ENCODE data around the gene GOLGA6L7.
"Not testable (repeated sequence)": the region's sequence is repeated elsewhere in the genome, so short reads cannot be mapped to it uniquely, and the experiment has no call there.

Gene GOLGA6L7, protein sequence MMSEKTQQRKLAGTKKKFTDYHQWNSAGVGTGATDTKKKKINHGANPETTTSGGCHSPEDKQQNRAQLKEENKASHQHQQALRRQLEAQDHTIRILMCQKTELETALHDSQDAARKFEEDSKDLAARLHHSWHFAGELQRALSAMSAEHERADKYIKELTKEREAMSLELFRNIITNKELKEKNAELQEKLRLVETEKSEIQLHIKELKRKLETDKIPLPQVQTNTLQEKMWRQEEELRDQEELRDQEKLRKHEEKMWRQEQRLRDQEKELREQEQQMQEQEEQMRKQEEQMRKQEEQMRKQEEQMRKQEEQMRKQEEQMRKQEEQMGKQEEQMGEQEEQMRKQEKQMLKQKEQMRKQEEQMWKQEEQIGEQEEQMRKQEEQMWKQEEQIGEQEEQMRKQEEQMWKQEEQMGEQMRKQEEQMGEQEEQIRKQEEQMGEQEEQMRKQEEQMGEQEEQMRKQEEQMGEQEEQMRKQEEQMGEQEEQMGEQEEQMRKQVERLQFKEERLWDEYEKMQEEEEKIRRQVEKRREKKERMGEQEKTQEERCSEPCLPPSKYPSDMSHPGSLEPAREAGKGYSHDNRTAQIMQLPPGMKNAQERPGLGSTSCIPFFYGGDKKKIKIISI

DNA sequence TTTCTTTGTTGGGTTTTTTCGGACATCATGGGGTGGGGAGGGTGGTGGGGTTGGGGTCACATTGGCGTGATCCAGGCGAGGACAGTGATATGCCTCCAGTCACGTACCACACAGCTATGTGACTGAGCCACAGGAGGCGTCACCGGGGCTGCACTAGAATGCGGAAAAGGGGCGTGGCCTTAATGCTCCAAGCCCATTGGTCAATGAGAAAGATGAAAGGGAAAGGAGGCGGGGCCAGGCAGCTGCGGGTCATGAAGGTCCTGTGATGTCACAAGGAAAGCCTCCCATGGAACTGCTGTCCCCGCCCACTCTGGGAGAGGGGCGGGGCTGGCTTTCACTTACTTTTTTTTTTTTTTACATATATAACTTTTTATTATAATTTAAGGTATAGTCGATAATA is at the start of gene GOLGA6L7:
Gene GOLGA6L7, minus strand, starts transcription at position 124 of the 400 bp plus-strand sequence. Its CDS starts 95 bp downstream, at position 29.
- DNase-seq: not testable (repeated sequence)

DNA sequence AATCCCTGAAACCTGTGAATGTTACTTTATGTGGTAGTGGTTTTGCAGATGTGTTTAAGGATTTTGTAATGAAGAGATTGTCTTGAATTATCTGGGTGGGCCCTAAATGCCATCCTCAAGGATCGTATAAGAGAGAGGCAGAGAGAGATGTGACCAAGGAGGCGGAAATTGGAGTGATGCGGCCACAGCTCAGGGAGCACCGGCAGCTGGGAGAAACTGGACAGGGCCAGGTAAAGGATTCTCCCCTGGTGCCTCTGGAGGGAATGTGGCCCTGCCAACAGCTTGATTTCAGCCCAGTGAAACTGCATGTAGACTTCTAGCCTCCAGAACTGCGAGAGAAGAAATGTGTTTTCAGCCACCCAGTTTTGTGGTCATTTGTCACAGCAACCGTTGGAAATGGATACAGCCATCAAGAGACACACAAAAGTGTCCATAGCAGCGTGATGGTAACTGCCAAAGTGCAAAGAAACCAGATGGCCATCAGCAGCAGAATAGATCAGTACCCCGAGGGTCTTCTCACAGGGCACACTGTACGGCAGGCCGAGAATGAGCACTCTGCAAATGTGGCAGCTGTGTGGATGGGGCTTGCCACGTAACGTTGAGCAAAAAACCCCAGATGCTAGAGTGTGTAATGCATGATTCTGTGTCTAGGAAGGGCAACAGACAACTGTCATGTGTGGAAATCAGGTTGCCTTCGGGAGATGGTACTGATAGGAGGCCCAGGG is 49.6 kb upstream of the GOLGA6L7 start:
- DNase-seq: no peak

DNA sequence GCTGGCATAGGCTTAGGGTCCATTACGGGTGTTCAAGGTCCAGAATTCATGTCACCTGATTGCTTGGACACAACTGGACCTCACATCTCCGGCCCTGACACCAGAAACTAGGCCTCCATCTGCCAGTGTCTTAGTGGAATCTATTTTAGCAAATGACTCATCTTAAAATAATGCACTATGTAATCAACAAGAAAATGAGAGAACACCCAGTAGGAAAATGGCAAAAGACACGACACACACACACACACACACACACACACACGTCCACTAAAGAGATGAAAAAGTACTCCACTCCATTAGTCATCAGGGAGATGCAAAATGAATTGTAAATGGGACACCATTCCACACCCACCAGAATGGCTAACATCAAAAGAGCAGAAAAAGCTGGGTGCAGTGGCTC is 48.5 kb upstream of the GOLGA6L7 start:
- no peak for DNase-seq

DNA sequence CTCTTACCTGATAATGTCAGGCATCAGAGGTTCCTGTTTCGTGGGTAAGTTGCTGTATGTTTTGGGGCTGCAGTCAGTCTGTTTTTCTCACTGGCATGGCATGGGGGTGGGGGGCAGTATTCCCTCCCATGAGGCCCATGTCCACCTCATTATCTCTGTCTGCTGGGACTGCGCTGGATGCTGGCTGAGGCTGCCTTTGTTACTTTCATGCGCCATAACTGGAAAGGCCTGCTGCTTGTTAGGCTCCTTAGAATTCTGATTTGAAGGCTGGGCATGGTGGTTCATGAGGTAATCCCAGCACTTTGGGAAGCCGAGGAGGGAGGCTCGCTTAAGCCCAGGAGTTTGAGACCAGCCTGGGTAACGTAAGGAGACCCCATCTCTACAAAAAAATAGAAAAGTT is 47.1 kb upstream of the GOLGA6L7 start:
- DNase-seq: no peak

DNA sequence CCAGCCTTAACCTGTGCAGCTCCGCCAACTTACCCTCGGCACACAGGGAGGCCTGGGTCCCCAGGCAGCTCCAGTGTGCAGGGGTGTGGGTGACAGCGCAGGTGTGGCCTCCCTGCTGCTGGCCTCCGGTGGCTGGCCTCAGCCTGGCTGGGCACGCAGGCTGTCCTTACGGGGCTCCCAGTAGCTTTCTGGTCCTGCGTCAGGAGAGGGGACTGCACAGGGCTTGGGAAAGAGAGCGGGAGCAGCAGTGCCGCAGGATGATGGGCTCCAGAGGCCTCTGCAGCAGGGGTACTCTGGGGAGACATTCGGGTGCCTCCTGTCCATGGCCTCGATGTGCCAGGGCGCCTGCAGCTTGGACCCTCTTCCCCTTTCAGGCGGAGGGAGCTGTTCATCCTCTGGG is 46.7 kb upstream of the GOLGA6L7 start:
- no peak for DNase-seq

DNA sequence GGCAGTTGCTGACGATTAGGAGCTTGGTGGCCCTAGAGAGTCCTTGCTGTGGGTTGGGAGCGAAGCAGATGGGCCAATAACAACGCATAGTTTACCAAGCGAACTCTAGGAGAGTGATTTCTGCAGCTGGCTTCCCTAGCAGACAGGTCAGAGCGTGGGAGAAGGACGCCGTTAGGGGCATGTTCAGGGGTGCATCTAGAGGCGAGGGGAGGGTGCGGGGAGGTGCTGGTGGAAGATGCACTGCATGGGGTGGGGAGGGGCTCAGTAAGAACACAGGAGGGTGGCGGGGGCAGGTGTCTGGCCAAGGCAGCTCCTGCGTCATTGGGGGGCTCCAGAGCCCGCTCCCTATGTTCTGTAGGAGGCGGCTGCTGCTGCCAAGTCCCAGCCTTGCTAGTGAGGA is 46.2 kb upstream of the GOLGA6L7 start:
- no peak for DNase-seq

DNA sequence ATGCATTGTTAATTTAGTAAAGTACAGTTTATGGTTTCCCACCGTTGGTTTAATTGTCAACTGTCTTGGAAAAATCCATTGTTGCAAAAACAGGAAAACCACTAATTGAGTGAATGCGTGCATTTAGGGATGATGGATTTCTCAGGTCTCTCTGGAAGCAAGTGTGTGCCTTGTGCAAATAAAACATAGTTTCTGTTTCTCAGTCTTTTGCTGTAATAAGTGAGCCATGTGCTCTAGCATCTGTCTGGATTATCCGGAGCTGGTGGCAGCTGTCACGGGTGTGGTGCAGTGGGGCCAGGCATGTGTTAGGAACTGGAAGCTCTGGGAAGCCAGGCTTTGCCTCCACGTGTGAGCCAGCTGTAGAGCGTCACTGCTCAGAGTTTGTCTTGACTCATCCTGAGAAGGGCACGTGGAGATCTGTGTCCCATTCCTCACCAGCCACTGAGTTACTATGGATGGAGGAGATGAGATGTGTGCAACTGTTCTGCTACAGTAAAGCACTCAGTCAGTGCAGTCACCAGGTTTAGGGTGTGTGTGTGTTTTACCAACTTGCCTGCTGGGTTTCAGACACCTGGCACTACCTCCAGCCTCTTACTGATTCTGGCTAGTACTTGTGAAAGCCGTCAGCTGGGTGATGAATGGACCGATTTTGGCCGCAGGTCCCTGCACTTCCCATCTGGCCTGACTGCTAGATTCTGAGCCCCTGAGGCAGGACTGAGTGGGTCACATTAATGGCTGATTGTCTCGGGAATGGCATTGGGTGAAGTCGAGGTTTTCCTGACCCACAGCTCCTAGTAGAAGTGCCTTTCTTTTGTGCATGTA is 44.6 kb upstream of the GOLGA6L7 start:
- DNase-seq: no peak

DNA sequence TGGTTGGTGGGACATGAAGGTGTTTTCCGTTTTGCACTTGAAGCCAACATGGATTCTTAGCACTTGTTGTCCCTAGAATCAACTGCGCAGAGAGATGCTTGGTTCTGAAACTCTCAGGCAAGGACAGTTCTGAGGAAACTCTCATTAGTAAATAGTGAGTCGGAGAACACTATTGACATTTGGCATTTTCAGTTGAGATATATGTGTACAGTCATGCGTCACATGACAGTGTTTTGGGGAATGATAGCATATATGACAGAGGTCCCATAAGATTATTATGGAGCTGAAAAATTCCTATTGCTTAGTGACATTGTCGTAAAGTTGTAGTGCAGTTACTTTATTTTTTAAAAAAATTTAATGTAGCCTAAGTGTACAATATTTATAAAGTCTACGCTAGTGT is 43.1 kb upstream of the GOLGA6L7 start:
- no peak for DNase-seq

DNA sequence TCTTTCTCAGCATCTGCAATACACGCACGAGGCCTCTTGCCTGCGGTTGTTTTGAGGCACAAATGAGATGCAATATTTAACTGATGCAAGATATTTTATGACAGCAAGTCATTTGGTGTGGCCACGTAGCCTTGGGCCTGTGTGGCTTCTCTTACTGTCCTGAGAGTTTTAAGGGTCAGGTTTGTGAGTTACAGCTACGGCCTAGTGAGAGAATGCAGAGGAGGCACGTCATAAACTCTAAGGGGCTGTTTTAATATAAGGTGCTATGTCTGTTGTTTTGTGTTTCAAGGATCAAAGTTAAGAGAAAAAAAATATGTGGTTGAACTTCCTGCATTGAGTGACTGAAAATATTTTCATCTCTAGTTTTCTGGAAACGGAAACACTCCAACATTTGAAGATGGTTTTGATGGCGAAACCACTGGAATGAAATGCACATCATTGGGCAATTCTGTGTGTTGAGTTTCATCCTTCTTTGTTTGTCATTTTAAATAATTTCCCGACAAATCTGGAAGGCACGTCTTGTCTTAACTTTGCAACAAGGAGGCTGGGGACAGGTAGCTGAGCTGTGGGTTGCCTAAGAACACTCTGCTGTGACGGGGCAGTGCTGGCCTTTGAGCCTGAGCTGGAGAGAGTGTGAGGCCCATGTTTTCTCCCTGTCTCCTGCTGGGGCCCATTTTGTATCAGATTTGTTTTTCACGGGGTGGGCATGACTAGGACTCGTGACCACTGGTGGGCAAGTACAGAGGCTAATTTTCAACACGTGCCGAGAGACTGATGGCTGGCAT is 42.5 kb upstream of the GOLGA6L7 start:
- DNase-seq: no peak

DNA sequence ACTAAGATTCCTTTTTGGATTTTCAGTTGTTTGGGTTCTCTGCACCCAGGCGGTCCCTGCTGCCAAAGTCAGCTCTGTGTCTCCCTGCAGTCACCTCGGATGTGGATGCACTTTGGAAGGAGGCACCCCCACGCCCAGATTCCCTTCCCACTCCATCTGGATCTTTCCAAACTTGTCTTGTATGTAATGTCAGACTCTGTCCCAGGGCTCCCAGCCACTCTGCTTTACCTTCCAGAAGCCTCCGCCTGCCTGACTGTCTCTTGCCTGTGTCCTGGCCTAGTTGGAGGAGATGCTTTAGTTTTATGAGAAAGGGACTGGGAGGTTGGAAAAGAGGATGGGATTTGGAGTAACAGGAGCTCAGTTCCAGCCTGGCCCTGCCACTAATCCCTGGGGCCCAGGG is 41.8 kb upstream of the GOLGA6L7 start:
- not testable (repeated sequence) for DNase-seq

DNA sequence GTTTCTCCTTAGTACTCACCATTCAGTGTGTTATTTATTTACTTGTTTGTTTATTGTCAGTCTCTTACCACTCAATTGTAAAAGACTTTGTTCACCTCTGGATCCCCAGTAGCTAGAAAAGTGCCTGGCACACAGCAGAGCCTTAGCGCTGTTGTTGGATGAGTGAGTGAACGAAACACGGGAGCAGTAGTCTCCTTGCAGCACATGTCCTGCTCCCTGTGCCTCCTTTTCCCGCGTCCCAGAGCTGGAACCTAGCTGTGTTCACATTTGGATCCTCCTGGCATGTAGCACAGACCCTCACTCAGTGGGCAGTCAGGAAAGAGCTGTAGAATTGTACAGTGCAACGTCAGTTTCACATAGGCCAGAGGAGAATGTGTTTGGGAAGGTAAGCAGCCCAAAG is 41.4 kb upstream of the GOLGA6L7 start:
- not testable (repeated sequence) for DNase-seq

DNA sequence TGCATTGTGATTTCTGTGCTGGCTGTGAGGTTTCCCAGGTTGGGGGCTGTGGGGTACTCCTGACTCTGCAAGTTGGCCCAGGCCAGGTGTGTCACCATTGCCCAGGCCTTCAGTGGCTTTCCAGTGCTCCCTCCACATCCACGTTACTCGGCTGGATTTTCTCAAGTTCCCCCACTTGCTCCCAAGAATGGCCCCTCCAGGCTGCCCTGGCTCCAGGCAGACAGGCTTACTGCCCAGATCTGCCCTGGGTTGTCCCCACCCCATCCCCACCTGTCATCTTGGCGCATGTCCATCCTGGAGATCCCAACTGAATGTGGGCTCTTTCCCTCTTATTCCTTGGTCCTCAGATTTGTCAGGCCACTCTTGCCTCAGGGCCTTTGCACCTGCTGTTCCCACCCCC is 40.9 kb upstream of the GOLGA6L7 start:
- DNase-seq: no peak

DNA sequence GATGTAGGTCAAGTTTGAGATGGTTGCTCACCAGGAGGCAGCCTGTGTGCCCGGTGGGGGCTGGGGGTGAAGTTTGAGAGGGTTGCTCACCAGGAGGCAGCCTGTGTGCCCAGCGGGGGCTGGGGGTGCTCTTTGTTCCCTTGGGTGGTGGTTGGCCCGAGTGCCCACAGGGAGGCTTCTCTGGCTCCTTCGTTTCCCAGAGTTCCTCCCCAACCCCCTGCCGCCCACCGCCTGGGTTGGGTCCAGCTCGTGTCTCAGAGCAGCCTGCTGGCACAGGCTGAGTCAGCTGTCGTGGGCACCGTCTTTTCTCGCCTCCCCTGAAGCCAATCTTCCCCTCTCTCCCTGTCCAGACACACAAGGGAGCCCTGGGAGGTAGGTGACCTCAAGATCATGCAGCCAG is 40.5 kb upstream of the GOLGA6L7 start:
- DNase-seq: no peak

DNA sequence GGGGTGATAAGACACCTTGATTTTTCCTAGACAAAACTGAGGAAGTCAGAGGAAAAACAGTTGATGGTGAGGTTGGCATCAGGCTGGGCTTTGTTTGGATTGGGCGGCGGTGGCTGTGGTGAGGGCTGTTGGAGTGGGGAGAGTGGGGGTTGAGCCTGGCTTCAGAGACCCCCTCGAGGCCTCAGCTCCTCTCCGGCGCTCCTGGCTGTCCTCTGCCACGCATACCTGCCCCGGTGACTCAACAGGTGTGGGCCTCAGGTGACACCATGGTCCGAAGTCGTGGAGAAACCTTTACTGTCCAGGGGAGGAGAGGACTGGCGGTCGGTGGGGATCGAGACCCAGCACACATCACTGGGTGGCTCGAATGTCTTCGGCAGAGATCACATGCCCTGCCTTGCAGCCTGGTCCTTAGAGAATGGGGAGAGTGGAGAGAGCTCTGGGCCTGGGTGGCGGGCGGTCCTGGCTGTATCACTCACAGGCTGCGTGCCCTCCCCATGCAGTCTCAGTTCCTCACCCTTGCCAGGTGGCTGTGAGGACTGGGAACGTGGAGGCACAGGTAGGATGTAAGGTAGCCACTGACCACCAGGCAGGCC is 40.0 kb upstream of the GOLGA6L7 start:
- DNase-seq: no peak

DNA sequence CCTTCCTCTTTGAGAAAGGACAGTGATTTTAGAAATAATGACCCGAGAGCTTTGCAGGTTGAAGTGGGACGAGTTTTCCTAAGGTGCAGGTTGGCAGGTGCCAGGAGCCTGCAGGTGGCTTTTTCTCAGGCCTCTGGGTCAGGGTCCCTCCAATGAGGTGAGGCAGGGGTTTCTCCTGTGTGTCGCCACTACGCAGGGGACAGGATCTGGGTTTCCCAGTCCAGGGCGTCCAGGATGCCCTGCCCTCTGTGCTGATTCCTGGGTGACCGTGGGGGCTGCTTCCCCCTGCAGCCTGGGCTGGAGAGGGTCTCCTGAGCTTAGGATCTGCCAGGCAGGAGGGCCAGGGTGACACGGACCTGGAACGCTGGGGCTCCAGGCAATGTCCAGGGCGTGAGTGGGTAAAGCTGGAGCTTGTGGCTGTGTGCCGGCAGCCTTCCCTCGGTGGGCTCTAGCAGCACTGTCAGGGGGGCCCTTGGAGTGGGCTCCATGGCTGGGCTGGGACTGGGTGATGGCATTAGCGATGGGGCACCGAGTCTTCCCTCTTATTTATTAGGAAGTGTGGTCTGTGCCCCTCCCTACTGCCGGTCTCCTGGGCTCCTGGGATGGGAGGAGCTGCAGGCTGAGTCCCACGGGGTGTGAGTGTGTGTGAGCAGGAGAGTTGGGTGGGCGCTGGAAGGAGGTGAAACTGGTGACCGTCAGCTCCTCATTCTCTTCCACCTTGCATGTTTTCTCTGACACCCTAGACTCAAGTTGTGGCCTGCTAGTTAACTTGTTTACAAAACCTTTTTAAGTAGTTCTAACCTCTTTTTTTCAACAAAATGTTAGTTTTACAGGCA is 39.1 kb upstream of the GOLGA6L7 start:
- DNase-seq: no peak

DNA sequence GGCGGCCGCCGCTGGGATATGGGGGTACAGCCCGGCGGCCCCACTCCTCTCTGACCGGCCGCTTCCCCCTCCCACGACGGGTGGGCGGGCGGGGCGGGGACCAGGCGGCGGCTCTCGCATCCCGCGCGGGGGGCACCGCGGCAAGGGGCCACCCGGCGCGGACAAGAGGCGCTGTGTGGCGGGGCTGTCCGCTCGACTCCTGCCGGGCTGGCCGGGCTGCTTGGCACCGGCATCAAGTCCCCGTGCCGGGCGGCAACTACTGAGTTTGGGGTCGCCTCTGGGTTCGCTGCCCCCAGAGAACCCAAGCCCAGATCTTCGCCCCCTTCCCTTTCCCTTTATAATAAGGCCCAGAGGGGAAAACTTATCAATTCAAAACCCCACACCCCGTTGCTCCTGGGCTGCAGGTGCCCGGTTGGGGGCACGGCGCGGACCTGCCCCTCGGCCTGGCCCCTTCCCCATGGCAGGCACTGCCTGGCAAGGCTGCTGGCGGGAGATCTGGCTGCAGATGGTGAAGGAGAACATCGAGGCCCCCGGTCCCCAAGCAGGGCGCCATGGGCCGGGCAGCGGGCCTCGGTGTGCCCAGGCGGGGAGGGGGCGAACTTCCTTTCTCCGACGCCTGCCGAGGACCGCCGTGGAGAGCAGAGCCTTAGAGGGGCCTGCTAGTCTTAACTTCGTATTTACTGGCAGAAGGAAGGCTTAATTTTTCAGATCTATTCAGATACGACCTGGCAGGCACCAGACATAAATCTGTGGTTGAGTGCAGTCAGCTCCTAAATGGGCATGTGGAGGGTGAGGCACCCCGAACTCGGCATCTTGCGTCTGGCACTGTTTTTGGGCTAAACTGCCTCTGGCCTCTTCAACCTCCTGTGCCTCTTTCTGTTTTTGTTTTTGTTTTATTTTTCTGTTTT is 38.2 kb upstream of the GOLGA6L7 start:
- no peak for DNase-seq

DNA sequence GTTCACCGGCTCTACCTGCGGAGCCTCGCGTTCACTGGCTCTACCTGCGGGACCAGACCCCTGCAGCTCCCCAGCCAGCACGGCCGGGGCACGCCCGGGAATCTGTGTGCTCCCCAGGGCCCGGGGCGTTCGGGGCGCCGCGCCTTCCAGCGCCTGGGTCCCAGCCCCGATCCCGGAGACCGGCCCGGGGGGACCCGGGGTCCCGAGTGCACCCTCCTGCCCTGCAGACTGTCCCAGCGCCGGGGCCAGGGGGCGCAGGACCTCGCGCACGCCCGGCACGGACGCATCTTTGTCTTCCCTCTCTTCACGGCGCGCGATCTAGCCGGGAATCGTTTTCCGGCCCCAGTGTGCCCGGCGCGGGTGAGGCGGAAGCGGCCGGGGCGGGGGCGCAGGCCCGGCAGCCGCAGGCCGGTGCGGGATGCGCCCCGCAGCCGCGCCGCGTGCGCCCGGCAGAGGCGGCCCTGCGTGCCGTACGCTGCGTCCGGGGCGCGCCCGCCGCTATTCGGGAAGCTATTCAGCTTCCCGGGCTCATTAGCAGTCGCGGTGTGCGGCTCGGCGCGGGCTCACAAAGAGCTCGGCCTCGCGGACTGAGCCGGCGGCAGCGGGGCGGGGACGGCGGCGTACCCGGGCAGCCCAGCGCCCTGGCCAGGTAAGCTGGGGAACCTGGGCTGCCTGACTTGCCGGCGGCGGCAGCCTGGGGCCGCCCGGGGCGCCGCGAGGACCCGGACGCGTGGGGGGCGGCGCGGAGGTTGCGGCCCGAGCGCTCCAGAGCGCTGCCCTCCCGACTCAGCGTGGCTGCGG is 37.4 kb upstream of the GOLGA6L7 start, which contains the start of gene APBA2:
Gene APBA2, plus strand, starts transcription at position 345 of the 801 bp plus-strand sequence. CDS start 167,911 bp downstream, outside the sequence.
- DNase-seq: no peak

DNA sequence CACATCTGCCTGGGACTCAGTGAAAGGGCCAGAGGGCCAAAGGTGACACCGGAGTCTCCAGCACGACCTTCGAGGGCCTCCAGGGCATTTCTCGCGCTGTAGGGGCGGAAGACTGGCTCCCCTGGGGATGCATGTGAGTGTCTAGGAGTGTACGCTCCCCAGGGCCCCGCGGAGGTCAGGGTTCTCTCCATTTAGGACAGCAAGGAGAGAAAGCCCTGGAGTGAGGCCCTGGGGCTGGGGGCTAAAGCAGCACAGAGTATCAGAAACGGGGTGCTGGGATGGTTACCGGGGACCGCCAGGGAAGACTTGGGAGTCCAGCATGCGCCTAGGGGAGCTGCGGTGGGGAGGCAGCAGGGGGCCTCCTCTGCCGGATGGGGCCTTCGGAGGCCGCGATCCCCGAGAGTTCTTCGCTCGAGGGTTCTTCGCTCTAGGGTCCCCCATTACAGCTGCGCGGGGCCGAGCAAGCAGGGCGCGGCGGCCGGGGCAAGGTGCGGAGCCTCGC is 36.7 kb upstream of the GOLGA6L7 start:
- DNase-seq: no peak

Measured in NCI-H1417 treated with DMSO at 0.1 percent for 48 hours (cell line).